ENCODE results near the gene RAP2A.

RAP2A gene

DNA sequence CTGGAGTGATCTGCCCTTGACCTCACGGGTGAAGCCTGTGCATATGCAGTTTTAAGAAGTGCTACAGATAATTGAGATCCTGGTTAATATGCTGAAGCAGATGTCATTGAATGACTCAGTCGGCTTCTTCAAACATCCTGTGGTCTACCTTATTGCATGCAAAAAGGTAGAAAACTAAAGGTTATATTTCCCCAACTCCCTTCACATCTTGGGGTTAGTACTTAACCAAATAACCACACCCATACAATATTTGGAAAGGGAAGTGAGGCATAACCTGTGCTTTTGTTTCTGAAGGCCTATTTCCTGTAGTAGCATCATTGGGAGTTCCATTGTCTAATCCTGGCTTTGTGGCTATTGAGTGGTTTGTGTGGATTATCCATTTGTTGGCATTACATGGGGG is 58.3 kb downstream of the RAP2A start:
- Histone ChIP-seq H3K4me3 (no peak overlapping the region), H3K27ac (no peak overlapping the region)
- TF ChIP-seq, protein P1, sequence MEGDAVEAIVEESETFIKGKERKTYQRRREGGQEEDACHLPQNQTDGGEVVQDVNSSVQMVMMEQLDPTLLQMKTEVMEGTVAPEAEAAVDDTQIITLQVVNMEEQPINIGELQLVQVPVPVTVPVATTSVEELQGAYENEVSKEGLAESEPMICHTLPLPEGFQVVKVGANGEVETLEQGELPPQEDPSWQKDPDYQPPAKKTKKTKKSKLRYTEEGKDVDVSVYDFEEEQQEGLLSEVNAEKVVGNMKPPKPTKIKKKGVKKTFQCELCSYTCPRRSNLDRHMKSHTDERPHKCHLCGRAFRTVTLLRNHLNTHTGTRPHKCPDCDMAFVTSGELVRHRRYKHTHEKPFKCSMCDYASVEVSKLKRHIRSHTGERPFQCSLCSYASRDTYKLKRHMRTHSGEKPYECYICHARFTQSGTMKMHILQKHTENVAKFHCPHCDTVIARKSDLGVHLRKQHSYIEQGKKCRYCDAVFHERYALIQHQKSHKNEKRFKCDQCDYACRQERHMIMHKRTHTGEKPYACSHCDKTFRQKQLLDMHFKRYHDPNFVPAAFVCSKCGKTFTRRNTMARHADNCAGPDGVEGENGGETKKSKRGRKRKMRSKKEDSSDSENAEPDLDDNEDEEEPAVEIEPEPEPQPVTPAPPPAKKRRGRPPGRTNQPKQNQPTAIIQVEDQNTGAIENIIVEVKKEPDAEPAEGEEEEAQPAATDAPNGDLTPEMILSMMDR (IDR thresholded peaks at IDR 0.05) = no peak
- DNase-seq (ENCODE audit: low spot score) = no peak

DNA sequence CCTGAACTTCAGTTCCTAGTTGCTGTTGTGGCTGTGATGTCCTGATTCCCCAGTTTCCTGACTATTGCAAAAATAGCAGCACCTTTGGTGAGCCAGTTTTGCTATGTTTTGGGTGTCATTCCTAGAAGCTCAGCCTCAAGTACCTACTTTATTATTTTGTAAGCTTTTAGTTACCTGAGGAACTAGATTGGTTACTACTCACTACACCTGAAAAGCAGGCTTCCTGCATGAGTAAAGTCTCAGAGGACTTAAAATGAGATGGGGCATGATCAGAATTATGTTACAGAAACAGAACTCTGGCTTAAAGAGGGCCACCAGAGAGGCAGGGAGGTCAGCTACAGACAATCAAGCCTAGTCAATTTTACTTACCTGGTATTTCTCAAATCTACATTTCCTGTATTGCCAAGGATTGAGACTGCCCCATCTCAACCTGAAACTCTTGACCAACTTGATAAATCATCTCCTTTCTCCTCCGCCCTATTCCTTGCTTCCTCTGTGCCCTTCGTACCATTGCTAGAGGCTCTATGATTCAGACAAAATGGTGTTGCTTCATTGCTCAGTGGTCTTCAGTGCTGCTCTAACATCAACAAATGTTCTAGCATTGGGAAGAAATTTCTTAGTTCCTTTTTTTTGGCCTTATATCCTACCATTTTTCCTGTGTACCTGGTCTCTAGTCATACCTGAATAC is 58.9 kb downstream of the RAP2A start:
- no peak overlapping the region for H3K27ac ChIP-seq
- TF ChIP-seq, protein P1 (IDR thresholded peaks at IDR 0.05) = no peak
- no peak for DNase-seq (ENCODE audit: low spot score)
- no peak overlapping the region for H3K4me3 ChIP-seq

DNA sequence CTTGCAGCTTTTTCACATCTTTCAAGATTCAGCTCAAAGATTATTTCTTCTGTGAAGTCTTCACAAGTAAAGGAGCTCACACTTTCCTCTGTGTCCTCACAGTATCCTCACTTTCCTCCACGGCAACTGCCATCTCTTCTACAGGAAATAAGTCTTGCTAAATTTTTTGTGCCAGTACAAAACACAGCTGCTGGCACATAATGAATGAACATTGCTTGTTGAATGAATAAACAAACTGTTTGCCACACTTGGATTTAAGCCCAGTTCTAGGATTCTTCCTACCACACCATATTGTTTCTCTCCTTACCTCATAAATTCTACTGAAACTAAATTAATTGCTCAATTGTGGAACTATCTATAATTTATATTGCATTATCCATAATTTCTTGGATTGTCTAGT is 59.5 kb downstream of the RAP2A start:
- DNase-seq (ENCODE audit: low spot score) = no peak
- Histone ChIP-seq H3K4me3 (no peak overlapping the region), H3K27ac (no peak overlapping the region)
- TF ChIP-seq, protein P1 (IDR thresholded peaks at IDR 0.05) = no peak

DNA sequence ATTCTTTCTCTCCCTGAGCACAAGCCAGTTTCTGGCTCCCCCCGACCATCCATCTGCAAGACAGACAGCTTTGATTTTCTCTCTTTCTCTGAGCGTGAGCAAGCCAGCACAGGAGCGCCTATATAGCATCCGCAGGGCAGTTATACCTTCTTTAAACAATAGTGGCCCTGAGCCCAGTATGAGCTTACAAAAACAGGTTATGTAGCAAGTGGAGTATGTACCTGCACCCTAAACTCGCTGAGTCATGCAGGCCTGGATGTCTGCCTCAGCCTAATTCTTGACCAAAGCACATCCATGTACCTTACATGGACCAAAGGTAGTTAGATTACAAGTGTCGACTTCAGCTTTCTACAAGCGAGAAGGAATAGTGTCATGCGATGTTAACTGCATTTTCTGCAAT is 61.7 kb downstream of the RAP2A start:
- TF ChIP-seq, protein P1 (IDR thresholded peaks at IDR 0.05) = no peak
- no peak overlapping the region for H3K27ac ChIP-seq
- no peak for DNase-seq (ENCODE audit: low spot score)
- H3K4me3 ChIP-seq = no peak overlapping the region

DNA sequence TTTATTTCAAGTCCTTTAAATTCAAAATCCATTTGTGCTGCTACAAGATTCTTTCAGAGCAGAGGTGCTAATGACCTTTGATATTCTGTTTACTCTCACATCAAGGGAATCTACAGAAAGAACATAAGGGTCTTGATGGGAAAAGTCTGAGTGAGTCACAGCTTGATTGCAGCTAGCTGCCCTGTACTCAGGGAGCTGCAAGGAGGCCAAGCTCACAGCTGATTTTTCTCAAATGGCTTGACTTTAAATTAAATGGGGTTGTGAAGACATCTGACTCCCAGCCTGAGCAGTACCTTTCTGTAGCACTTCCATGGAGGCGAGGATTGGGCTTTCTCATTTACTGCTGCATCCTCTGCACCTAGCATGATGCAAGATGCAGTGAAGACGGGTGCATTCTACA is 62.5 kb downstream of the RAP2A start:
- no peak for DNase-seq (ENCODE audit: low spot score)
- H3K27ac ChIP-seq = no peak overlapping the region
- H3K4me3 ChIP-seq = no peak overlapping the region
- TF ChIP-seq, protein P1 (IDR thresholded peaks at IDR 0.05) = no peak

DNA sequence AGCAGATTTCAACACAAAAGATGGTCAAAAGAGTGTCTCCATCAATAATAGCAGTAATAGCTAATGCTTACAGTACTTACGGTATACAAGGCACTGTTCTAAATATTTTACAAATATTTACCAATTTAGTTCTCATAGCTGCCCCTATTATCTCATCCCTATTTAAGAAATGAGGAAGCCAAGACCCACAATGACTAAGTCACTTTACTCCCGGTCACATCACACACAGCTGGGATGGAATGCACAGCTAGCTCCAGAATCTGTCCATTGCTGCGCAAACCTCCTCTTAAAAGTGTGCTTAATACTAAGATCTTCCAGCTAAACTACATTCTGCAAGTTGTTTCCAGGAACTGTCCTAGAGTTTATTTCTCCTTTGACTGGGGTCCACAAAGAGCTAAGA is 63.4 kb downstream of the RAP2A start:
- H3K4me3 ChIP-seq = no peak overlapping the region
- TF ChIP-seq, protein P1 (IDR thresholded peaks at IDR 0.05) = no peak
- DNase-seq (ENCODE audit: low spot score) = no peak
- H3K27ac ChIP-seq = peak overlapping the region in 1 of 2 donors; percentile 7

DNA sequence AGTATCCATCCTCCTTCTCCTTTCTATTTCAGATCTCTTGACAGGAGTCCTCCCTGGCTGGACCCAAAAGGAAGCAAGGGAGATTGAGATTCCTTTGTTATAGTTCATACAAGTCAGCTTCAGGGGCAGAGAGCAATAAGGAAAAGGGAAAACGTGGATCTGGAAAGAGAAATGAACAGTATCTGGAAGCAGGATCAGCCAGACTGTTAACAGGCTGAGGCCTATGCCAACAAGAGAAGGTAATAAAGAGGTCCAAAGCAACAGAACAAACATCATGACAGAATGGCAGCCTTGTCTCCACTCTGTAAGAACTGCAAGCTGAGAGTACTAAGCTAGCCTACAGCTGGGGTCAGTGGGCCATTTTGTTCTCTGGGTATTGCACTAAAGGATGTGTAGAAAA is 64.5 kb downstream of the RAP2A start:
- DNase-seq (ENCODE audit: low spot score) = no peak
- TF ChIP-seq, protein P1 (IDR thresholded peaks at IDR 0.05) = no peak
- H3K27ac ChIP-seq = no peak overlapping the region
- no peak overlapping the region for H3K4me3 ChIP-seq

Data from coronary artery (tissue), 2 donors.